HAP-1 (cell line): ENCODE results near the gene RICTOR.

Experiments
- DNase-seq, 2 experiments: peaks; one replicate each; pipeline ENCODE4 v3.0.0-alpha.2; 2016 to 2020; ENCODE audit warnings: low spot score in 2 of 2
- H3K27me3 ChIP-seq: fragments of 250-450 bp; sonication (Bioruptor Pico); 2 replicates; pipeline ENCODE4 v1.5.1; 2020; ENCODE audit warnings: low read depth, mild to moderate bottlenecking, moderate library complexity
- H3K36me3 ChIP-seq: fragments of 250-450 bp; sonication (Bioruptor Pico); replicated peaks from 2 replicates; pipeline ENCODE4 v1.5.1; 2020; ENCODE audit warnings: mild to moderate bottlenecking
- H3K4me1 ChIP-seq: fragments of 250-450 bp; sonication (Bioruptor Pico); 2 replicates; pipeline ENCODE4 v1.5.1; 2020; ENCODE audit warnings: mild to moderate bottlenecking
- H3K4me3 ChIP-seq: fragments of 250-450 bp; sonication (Bioruptor Pico); 2 replicates; pipeline ENCODE4 v1.5.1; 2020; ENCODE audit warnings: mild to moderate bottlenecking, moderate library complexity
- H3K9me3 ChIP-seq: fragments of 250-450 bp; sonication (Bioruptor Pico); 2 replicates; pipeline ENCODE4 v1.5.1; 2020; ENCODE audit warnings: mild to moderate bottlenecking, moderate library complexity
- in situ Hi-C: fragments of 300-500 bp; cut with MboI; formaldehyde crosslinking; loops from 3 replicates; pipeline ENCODE4 v1.14.3; 2020; ENCODE audit warnings: low sequenced_read_pairs, inconsistent platforms, mixed read lengths

Gene RICTOR

GRCh38 chr5:39107350-39107749 lies 33.2 kb upstream of the RICTOR start:
- in situ Hi-C loops = no loop called here
- Histone ChIP-seq H3K27me3 (peaks cover 6% of the 10 kb centered on the region; the same call in 1 of the 2 replicates), H3K4me1 (no peaks in the 10 kb centered on the region), H3K36me3 (no peaks in the 10 kb centered on the region), H3K9me3 (no peaks in the 10 kb centered on the region), H3K4me3 (no peak overlapping the region)
- DNase-seq = no peak

DNA sequence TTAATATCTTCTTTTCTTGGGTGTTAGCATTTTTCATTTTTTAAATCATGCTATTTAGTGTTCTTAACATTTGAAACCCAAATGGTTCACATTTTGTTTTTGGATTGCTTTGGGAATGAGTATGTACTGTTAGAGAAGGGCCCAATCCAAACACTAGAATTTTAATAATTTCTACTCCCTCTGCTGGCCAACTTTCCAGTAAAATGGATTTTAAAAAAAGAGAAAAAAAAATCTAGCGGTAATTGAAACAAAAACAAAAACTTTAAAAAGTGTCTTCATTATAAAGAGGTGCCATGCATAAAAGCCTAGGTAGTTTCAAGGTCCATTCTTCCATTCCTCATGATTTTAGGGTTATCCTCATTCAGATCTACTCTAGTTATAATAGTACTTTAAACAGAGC lies 32.1 kb upstream of the RICTOR start:
- in situ Hi-C loops = no loop called here
- Histone ChIP-seq H3K36me3 (no peaks in the 10 kb centered on the region), H3K9me3 (no peaks in the 10 kb centered on the region), H3K4me1 (no peaks in the 10 kb centered on the region), H3K4me3 (no peak overlapping the region), H3K27me3 (peaks cover 6% of the 10 kb centered on the region; the same call in 1 of the 2 replicates)
- no peak for DNase-seq

- in situ Hi-C loops = no loop called here
- H3K36me3 ChIP-seq = no peaks in the 10 kb centered on the region
- H3K4me1 ChIP-seq = no peaks in the 10 kb centered on the region
Observed at GRCh38 chr5:39104221-39104620, 30.0 kb upstream of the RICTOR start.

GRCh38 chr5:39102684-39103155 lies 28.5 kb upstream of the RICTOR start:
- Histone ChIP-seq H3K36me3 (no peaks in the 10 kb centered on the region), H3K4me3 (no peak overlapping the region), H3K27me3 (no peaks in the 10 kb centered on the region), H3K9me3 (no peaks in the 10 kb centered on the region), H3K4me1 (no peaks in the 10 kb centered on the region)
- no peak for DNase-seq
- in situ Hi-C loops = no loop called here

More at GRCh38 chr5:39104221-39104620, 30.0 kb upstream of the RICTOR start:
- no peak for DNase-seq
- peaks cover 2% of the 10 kb centered on the region; the same call in 1 of the 2 replicates for H3K27me3 ChIP-seq
- no peaks in the 10 kb centered on the region for H3K9me3 ChIP-seq
- H3K4me3 ChIP-seq = no peak overlapping the region

GRCh38 chr5:39100851-39101396 lies 26.7 kb upstream of the RICTOR start:
- Histone ChIP-seq H3K4me3 (no peak overlapping the region), H3K4me1 (no peaks in the 10 kb centered on the region), H3K27me3 (no peaks in the 10 kb centered on the region), H3K36me3 (no peaks in the 10 kb centered on the region), H3K9me3 (no peaks in the 10 kb centered on the region)
- in situ Hi-C loops = no loop called here
- DNase-seq = no peak

- no peak overlapping the region for H3K4me3 ChIP-seq
Observed at GRCh38 chr5:39100301-39100850, 26.2 kb upstream of the RICTOR start.

DNA sequence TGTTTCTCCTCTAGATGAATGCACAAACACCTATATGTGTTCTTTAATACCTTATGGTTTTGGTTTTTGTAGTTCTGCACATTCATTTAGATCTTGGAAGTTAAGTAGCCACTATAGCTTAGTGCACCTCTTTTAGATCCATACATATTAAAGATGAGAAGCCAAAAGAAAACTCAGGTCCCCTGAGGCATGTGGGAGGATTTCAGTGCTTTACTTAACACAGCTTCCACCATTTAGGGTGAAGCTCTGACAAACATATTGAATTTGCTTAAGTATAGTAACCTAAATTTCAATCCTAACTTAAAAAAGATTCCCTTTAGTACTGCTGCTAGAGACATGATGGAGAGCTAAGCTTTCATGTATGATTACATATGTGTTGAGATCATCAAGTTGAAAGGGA lies 25.6 kb upstream of the RICTOR start:
- Histone ChIP-seq H3K36me3 (no peaks in the 10 kb centered on the region), H3K9me3 (no peaks in the 10 kb centered on the region), H3K27me3 (no peaks in the 10 kb centered on the region), H3K4me3 (no peak overlapping the region), H3K4me1 (no peaks in the 10 kb centered on the region)
- DNase-seq = no peak
- in situ Hi-C loops = no loop called here

More at GRCh38 chr5:39100301-39100850, 26.2 kb upstream of the RICTOR start:
- in situ Hi-C loops = no loop called here
- no peaks in the 10 kb centered on the region for H3K27me3 ChIP-seq
- H3K4me1 ChIP-seq = no peaks in the 10 kb centered on the region
- no peak for DNase-seq
- H3K36me3 ChIP-seq = no peaks in the 10 kb centered on the region
- H3K9me3 ChIP-seq = no peaks in the 10 kb centered on the region

- H3K4me3 ChIP-seq = no peak overlapping the region
- no peak for DNase-seq
- H3K4me1 ChIP-seq = no peaks in the 10 kb centered on the region
- no peaks in the 10 kb centered on the region for H3K27me3 ChIP-seq
- H3K9me3 ChIP-seq = no peaks in the 10 kb centered on the region
- H3K36me3 ChIP-seq = no peaks in the 10 kb centered on the region
- in situ Hi-C loops = no loop called here
Observed at GRCh38 chr5:39093352-39093751, 19.2 kb upstream of the RICTOR start.

DNA sequence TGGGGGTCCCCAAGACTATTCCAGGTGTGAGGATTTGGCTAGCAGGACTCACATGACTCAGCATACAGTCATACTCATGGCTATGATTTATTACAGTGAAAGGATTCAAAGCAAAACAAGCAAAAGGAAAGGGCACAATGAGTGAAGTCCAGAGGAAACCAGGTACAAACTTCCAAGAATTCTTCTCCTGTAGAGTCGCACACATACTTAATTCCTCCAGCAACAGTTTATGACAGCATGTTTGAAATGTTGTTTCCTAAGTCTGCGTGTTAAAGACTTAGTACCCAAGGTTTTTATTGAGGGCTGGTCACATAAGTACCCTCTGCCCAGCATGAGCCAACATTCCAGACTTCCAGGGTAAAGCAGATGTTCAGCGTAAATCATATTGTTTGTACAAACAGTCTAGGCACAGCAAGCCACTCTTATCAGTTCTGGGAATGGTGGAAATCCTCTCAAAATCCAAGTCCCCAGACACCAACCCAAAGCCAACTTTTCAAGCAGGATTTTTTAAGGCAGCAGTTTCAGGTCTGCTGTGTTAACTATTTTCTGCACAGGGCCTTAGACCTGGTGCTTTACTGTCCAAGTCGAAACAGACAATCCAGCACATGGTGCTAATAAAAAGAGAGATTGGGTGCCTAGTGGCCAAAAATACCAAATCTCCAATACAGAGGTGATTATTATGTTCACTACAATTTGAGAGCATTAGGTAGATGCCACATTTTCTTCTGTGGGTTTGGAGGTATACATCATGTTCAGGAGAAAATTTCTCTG lies 18.6 kb upstream of the RICTOR start:
- Histone ChIP-seq H3K9me3 (no peaks in the 10 kb centered on the region), H3K4me1 (no peaks in the 10 kb centered on the region), H3K4me3 (no peak overlapping the region), H3K36me3 (no peaks in the 10 kb centered on the region), H3K27me3 (no peaks in the 10 kb centered on the region)
- in situ Hi-C loops = no loop called here
- no peak for DNase-seq

- Histone ChIP-seq H3K36me3 (no peaks in the 10 kb centered on the region), H3K9me3 (no peaks in the 10 kb centered on the region), H3K27me3 (no peaks in the 10 kb centered on the region), H3K4me3 (no peak overlapping the region), H3K4me1 (no peaks in the 10 kb centered on the region)
- no peak for DNase-seq
- in situ Hi-C loops = no loop called here
Observed at GRCh38 chr5:39091940-39092580, 17.9 kb upstream of the RICTOR start.

DNA sequence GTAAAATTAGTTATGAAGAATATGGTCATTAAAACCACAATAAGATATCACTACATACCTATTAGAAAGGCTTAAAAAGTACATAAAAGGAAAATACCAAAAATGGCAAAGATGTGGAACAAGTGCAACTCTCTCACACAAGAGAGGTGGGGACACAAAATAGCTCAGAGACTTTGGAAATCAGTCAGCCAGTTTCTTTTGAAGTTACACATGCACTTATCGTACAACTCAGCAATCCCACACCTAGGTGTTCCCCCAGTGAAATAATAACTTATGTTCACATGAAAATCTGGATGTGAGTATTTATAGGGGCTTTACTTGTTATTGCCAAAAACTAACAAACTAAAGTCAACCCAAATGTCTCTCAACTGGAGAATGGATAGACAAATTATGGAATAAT lies 9.8 kb upstream of the RICTOR start:
- H3K4me1 ChIP-seq = no peaks in the 10 kb centered on the region
- H3K9me3 ChIP-seq = no peaks in the 10 kb centered on the region
- peaks cover 4% of the 10 kb centered on the region; the same call in 1 of the 2 replicates for H3K27me3 ChIP-seq
- no peaks in the 10 kb centered on the region for H3K36me3 ChIP-seq
- in situ Hi-C loops = no loop called here
- DNase-seq = no peak
- H3K4me3 ChIP-seq = no peak overlapping the region

DNA sequence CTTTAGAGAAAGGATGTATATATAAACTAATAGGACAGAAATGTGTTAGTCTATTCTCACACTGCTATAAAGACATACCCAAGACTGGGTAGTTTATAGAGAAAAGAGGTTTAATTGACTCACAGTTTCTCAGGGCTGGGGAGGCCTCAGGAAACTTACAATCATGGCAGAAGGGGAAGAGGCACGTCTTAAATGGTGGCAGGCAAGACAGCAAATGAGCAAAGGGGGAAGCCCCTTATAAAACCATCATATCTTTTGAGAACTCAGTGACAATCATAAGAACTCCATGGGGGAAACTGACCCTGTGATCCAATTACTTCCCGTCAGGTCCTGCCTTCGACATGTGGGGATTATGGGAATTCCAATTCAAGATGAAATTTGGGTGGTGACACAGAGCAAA lies 8.8 kb upstream of the RICTOR start:
- Histone ChIP-seq H3K4me3 (no peak overlapping the region), H3K36me3 (no peaks in the 10 kb centered on the region), H3K9me3 (no peaks in the 10 kb centered on the region), H3K27me3 (peaks cover 13% of the 10 kb centered on the region), H3K4me1 (no peaks in the 10 kb centered on the region)
- in situ Hi-C loops = no loop called here
- DNase-seq = no peak

DNA sequence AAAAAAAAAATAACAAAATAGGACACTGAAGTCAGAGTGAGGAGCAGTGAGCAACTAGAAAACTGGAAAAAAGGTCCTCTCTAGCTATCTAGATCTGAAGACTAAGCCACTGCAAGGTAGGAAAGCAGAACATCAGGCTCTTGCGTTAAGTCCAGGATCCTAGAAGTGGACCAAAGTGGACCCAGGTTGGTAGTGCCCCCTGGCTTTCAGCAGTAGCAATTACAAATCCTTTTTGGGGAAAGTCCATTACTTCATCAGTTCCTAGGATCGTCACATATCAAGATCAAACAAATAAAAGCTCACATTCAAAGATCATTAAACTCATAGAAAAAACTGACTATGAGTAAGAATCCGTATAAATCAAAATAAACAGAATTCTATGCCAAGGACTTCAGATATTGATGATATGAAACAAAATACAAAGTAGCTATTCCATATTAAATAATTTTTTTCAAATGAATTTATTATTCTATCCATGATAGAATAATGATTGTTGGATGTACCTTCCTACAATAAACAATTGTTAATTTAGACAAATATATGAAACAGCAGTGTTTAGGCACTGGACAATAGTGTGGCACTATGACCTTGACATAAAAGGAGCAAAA lies 6.5 kb upstream of the RICTOR start:
- Histone ChIP-seq H3K36me3 (no peaks in the 10 kb centered on the region), H3K4me3 (no peak overlapping the region), H3K9me3 (no peaks in the 10 kb centered on the region), H3K4me1 (no peaks in the 10 kb centered on the region), H3K27me3 (peaks cover 20% of the 10 kb centered on the region)
- in situ Hi-C loops = no loop called here
- DNase-seq = peak; percentile 40 to 64
